GM04504 (cell line): Measurements from ENCODE around the gene PSMG4.
A peak's percentile ranks its signal among the peaks of the same experiment; 100 is the strongest.

ENCODE experiments used
- DNase-seq: peaks from one replicate; pipeline ENCODE4 v3.0.0-alpha.2; 2012; ENCODE audit warnings: low read depth

PSMG4 gene

DNA sequence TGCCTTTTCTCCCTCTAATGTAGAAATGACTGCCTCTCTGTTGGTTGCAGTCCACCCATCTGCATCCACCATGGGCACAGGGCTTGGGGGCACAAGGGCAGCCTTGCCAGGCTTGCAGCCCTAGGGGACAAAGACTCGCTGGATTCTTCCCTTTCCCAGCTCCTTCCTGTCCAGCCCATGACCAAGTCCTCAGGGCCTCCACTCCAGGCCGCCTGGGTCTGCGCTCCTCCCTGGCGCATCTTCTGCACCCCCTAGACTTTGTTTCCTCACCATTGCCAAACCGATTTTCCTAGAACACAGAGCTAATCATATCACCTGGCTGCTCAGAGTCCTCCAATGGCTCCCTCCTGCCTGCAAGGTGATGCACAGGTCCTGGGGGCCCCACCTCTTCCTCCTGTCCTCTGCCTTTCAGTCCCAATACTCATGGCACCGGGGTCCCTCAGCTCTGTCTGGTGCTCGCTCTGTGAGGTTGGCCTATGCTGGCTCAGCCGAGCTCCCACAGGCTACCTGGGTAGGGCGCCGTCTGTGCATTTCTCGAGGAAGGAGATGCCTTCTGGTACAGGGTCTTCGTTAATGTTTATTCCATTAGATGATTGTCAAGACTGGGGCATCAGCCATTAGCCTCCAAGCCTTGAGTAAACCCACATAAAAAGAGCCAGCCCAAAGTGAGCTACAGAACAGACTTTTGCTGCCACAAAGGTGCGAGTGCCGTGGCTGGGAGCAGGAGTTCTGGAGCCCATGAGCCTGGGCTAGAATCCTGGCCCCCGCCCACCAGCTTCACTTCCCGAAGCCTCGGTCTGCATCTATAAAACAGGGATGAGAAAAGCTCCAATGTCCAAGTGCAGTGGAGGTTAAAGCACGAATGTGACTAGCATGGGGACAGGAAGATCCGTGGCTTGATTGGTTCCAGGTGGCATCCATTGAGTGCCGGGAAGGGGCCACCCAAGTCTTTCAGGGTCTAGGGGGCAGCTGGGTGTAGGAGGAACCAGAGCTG is 17.7 kb downstream of the PSMG4 start:
- DNase-seq = no peak

- DNase-seq = peak; percentile 9
Measured at GRCh38 chr6:3277251-3277650, 18.5 kb downstream of the PSMG4 start.

DNA sequence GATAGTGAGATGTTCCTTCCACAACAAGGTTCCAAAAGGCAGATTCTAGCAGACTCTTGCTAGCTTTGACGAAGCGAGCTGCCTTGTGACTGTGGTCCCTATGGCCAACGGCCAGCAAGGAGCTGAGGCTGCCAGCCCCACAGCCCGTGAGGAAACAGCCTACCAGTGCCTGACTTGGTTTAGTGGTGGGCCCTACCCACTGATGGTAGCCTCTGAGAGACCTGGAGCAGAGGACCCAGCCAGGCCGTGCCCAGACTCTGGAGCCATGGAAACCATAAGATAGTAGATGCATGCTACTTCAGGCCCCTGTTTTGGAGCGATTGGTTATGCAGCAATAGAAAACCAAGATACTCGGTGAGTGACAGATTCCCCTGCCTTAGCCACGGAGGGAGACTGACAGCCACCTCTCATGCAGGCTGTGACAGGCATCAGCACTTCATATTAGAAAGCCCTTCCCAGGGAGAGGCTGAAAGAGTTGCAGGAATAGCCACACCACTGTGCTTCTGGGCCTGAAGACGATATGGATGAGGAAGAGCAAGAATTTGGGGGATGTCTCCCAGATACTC is 19.2 kb downstream of the PSMG4 start:
- DNase-seq = no peak

DNA sequence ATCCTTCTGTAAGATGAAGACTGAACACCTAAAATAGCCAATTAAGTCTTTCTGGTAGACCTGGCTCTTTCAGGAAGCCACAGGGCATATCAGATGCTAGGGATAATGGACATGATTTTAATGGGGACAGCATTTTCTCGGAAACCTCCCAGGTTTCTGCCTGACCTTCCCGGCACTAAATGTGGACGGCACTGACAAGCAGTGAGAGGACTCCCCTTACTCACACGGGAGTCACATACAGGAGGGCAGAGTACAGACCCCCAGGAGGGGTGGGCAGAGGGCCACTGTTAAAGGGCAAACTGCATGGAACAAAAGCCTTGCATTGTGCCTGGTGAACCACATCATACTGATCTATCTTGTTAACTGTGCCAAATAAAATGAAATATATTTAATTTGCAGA is 19.9 kb downstream of the PSMG4 start:
- no peak for DNase-seq

DNA sequence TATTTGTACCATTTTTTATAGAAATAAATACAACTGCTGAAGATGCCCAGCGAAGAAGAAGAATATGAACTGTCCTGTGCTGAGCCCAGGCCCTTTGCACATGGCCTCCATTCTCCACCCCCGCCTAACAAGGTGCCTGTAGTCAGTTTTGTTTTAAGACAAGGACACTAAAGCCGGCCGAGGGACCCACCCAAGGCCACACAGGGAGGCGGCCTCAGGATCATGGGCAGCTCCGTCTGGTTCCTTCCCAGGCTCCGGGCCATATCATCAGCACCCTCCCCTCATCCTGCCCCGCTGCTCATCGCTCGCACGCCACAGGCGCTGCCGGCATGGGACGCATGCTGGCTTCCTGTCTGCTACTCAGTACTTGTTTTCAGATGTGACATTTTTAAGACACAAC is 21.3 kb downstream of the PSMG4 start:
- no peak for DNase-seq

DNA sequence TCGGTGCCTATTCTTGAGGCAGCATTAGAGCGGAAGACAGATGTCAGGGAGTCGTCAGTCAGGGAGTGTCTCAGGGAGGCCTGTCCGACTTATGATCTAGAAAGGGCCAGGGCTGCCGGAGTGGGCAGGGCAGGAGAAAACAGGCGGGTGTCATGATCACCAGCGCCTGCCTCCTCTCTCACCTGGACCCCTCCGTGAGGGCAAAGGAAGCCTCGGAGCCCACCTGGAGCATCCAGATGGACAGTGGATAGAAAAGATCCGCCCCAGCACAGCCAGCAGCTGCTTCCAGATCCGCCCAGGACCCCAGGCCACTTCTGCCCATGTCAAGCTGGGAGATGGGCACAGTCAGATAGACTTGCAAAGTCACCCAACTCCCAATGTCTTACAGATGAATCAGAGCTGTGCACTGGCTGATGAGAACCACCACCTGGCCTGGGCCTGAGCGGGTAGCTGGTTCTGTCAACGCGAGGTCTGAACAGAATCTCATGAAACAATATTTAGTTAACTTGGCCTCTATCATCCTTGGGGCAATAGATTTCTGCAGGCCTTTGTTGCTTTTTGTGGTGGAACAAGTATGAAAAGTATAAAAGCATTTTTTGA is 22.2 kb downstream of the PSMG4 start:
- DNase-seq = no peak

GRCh38 chr6:3281631-3282475 is 23.1 kb downstream of the PSMG4 start:
- DNase-seq = peak; percentile 81

GRCh38 chr6:3282476-3283236 is 23.9 kb downstream of the PSMG4 start:
- no peak for DNase-seq

GRCh38 chr6:3283241-3283640 is 24.5 kb downstream of the PSMG4 start:
- DNase-seq = no peak

GRCh38 chr6:3283641-3284435 is 25.1 kb downstream of the PSMG4 start:
- no peak for DNase-seq

GRCh38 chr6:3284436-3284876 is 25.7 kb downstream of the PSMG4 start:
- DNase-seq = no peak

DNA sequence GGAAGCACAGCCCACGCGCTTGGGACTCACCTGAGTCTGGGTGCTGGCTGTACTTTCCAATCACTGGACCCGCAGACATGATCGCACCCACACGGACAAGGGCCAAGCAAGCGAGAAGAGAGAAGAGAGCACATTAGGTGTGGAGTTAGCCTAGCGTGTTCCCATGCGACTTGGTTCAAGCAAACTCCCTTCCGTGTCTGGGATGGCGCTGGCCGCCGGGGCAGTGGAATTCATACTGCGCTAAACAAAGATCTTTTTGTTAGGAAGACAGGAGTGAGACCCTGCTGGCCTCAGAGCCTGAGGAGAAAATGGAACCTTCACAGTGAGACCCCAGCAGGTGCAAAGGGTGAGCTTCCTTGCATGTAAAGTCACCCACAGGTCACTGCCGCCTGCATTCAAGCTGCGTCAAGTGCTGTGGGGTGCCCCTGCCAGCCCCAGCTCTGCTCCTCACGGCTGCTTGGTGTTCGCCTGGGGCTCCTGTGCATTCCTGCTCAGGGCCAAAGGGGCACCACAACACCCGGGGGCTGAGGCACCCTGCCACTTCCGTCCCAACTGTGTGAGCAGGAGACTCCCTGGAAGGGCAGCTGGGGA is 26.4 kb downstream of the PSMG4 start:
- no peak for DNase-seq

DNA sequence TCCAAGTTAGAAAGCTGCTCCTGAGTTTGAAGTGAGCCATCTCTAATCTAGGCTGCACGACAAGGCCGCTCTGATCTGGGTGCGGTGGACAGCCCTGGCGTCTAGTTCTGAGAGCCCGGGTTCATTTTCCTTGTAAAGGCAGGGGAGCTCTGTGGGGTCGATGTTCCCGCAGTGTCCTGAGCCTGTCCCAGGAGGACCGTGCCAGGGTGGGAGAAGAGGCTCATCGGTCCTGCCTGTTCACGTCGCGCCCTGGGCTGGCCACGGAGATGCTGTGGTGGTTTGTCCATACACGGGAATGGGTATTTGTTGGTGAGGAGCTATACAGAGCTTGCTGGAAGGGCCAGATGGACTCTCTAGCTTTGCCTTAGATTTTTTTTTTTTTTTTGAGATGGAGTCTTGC is 27.0 kb downstream of the PSMG4 start:
- DNase-seq = no peak

- DNase-seq = no peak
Measured at GRCh38 chr6:3286641-3287171, 28.0 kb downstream of the PSMG4 start.

GRCh38 chr6:3287308-3287707 is 28.6 kb downstream of the PSMG4 start:
- DNase-seq = no peak

GRCh38 chr6:3287976-3288707 is 29.4 kb downstream of the PSMG4 start:
- no peak for DNase-seq

DNA sequence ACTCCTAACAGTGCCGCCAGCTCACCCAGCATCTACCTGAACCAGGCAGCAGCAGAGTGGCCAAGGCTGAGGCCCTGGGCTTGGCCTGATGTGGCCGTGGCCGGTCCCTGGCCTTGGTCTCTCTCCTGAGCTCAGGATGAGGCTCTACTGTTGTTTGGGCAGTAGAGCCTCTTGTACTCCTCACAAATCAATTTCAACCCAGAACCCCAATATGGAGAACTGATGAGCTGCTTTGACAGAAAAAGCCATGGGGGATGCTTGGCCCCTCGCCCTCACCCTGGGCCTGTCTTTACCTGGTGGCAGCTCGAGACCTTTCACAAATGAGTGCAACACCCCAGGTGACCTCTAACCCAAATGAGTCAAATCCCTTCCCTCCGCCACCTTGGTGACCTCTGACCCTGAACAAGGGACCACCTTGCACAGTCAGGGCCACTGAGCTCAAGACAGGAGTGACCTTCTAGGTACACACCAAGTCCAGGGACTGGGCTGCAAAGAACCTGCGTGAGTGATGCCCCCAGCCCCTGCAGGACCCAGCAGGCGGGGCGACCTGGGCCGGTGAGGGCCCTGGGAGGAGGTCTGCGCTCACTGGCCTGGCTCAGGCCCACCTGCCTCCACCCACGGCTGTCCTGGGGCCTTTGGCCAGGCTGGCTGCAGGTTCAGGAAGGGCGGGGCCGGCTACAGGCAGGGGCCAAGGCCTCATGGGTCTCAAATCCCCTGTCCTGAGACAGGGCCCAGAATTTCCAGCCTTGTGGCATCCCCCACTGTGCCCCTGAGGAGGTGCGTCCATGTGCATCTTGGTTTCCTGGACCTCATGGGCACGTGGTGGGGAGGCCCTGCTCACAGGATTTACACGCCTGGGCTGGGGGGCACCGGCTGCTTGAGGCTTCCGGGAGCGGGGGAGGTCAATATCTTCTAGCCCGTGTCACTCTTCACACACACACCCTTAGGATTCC is 30.2 kb downstream of the PSMG4 start:
- no peak for DNase-seq

DNA sequence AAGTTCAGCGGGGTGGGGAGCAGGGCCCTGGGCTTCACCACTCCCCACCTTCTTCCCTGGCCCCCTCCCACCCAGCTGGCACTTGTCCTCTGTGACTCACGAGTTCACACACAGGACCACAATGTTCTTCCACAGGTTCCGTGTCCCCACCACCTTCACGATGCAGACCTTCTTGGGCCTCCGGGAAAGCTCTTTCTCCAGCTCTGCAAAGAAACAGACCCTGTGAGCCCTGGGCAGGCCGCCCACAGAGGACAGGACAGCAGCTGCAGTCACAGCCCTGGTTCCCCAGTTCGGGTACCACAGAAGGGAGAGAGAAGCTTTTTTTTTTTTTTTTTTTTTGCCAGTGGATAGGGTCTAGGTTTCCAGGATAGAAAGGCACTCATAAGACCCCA is 30.9 kb downstream of the PSMG4 start:
- no peak for DNase-seq
